AG10803 (cell line): Measurements from ENCODE around the gene MYO10.
A peak's percentile ranks its signal among the peaks of the same experiment; 100 is the strongest.

Experiments used
- DNase-seq: peaks from one replicate; pipeline ENCODE4 v3.0.0; 2010; ENCODE audit warnings: low read depth
- H3K4me3 ChIP-seq: 2 replicates; pipeline ENCODE4 v1.5.1; 2011; ENCODE audit warnings: mild to moderate bottlenecking, low read length, control low read depth
- CTCF ChIP-seq: conservative IDR thresholded peaks from 2 replicates; pipeline ENCODE4 v1.5.1; 2011; ENCODE audit warnings: mild to moderate bottlenecking, low read length, control low read depth, inconsistent platforms

MYO10 gene

GRCh38 chr5:16906255-16906654 is 29.8 kb downstream of the MYO10 start:
- no peak overlapping the region for H3K4me3 ChIP-seq
- no peak for TF ChIP-seq CTCF
- no peak for DNase-seq

GRCh38 chr5:16903480-16904300 is 32.4 kb downstream of the MYO10 start:
- DNase-seq = peak; percentile 35
- no peak for TF ChIP-seq CTCF
- H3K4me3 ChIP-seq = no peak overlapping the region

GRCh38 chr5:16902846-16903245 is 33.2 kb downstream of the MYO10 start:
- TF ChIP-seq CTCF = no peak
- peak; percentile 94 for DNase-seq
- no peak overlapping the region for H3K4me3 ChIP-seq

GRCh38 chr5:16901021-16901644 is 35.0 kb downstream of the MYO10 start:
- no peak for DNase-seq
- H3K4me3 ChIP-seq = no peak overlapping the region
- no peak for TF ChIP-seq CTCF

GRCh38 chr5:16899171-16899570 is 36.9 kb downstream of the MYO10 start:
- H3K4me3 ChIP-seq = no peak overlapping the region
- no peak for DNase-seq
- no peak for TF ChIP-seq CTCF

GRCh38 chr5:16897800-16898199 is 38.3 kb downstream of the MYO10 start:
- DNase-seq = no peak
- no peak for TF ChIP-seq CTCF

GRCh38 chr5:16897284-16897704 is 38.8 kb downstream of the MYO10 start:
- DNase-seq = peak; percentile 60
- H3K4me3 ChIP-seq = no peak overlapping the region

More at GRCh38 chr5:16897800-16898199, 38.3 kb downstream of the MYO10 start:
- H3K4me3 ChIP-seq = no peak overlapping the region

More at GRCh38 chr5:16897284-16897704, 38.8 kb downstream of the MYO10 start:
- TF ChIP-seq CTCF = no peak
